Fibroblast of villous mesenchyme (primary cell): ENCODE results near the gene ADGRA1. TPM values are rescaled to one million over a fixed set of nuclear protein-coding genes. Genes with fewer than 3 reads are reported as not detected.
A peak's percentile ranks its signal among the peaks of the same experiment; 100 is the strongest.

ENCODE experiments used
- DNase-seq: peaks from one replicate; pipeline ENCODE4 v3.0.0-alpha.2; 2010; ENCODE audit warnings: low read depth
- H3K4me3 ChIP-seq: 2 replicates; pipeline ENCODE4 v1.5.1; 2011; ENCODE audit warnings: low read depth, mild to moderate bottlenecking, low read length
- CTCF ChIP-seq: IDR thresholded peaks from 2 replicates; pipeline ENCODE4 v1.5.1; 2012; ENCODE audit warnings: low read depth, mild to moderate bottlenecking, low read length; ENCODE audit not compliant: insufficient read depth
- total RNA-seq: library from RNA; depleted of rRNA; stranded (reverse); fragments of >200 nt; gene quantifications from 2 replicates; pipeline ENCODE4 v1.2.3, GENCODE V29; 2012

Gene ADGRA1
- total RNA-seq, 1 donor: not detected

- peak; percentile 11 for DNase-seq
- no peak for TF ChIP-seq CTCF
- no peak overlapping the region for H3K4me3 ChIP-seq
Observed at GRCh38 chr10:133158756-133159610, 71.3 kb downstream of the ADGRA1 start.

- no peak for TF ChIP-seq CTCF
- H3K4me3 ChIP-seq: no peak overlapping the region
- DNase-seq: no peak
Observed at GRCh38 chr10:133159611-133159949, 71.9 kb downstream of the ADGRA1 start.

GRCh38 chr10:133159950-133160825, 72.5 kb downstream of the ADGRA1 start, which contains the start of gene KNDC1:
Gene KNDC1, plus strand, starts transcription at chr10:133160219. Its CDS starts 249 bp downstream, at chr10:133160468.
- DNase-seq: peak; percentile 22
- TF ChIP-seq CTCF: no peak
- H3K4me3 ChIP-seq: peak within 1 kb of the TSS; percentile 64

- TF ChIP-seq CTCF: no peak
- no peak for DNase-seq
- peak overlapping the region; percentile 64 for H3K4me3 ChIP-seq
Observed at GRCh38 chr10:133160826-133161471, 73.2 kb downstream of the ADGRA1 start.

- H3K4me3 ChIP-seq: peak overlapping the region; percentile 64
- TF ChIP-seq CTCF: no peak
- DNase-seq: no peak
Observed at GRCh38 chr10:133161486-133162109, 73.9 kb downstream of the ADGRA1 start.
